Testis (tissue), 3 donors: Measurements from ENCODE around the gene PRLHR. TPM values are rescaled to one million over a fixed set of nuclear protein-coding genes. Genes with fewer than 3 reads are reported as not detected.

ENCODE experiments used
- DNase-seq: peaks from one replicate; pipeline ENCODE4 v3.0.0-alpha.2; 2019
- H3K27ac ChIP-seq, 2 donors: fragments of 200-600 bp; sonication (generic); one replicate each; pipeline ENCODE4 v1.5.1; 2019
- H3K27me3 ChIP-seq: fragments of 200-600 bp; sonication (generic); one replicate; pipeline ENCODE4 v1.5.1; 2019
- H3K36me3 ChIP-seq: fragments of 200-600 bp; sonication (generic); one replicate; pipeline ENCODE4 v1.5.1; 2017; ENCODE audit warnings: low read depth; ENCODE audit errors: missing control alignments
- H3K4me1 ChIP-seq: fragments of 200-600 bp; sonication (generic); one replicate; pipeline ENCODE4 v1.5.1; 2019
- H3K4me3 ChIP-seq, 2 donors: fragments of 200-600 bp; sonication (generic); one replicate each; pipeline ENCODE4 v1.5.1; 2017 to 2019
- H3K9me3 ChIP-seq: fragments of 200-600 bp; sonication (generic); one replicate; pipeline ENCODE4 v1.5.1; 2017
- POLR2A ChIP-seq: fragments of 450-650 bp; IDR thresholded peaks from one replicate; pipeline ENCODE4 v1.6.1; 2017; ENCODE audit warnings: antibody characterized with exemption, mild to moderate bottlenecking, moderate library complexity
- WGBS, 2 donors: methylation state at CpG; one replicate each; pipeline ENCODE4 v1.1.5; 2018; 5-methylcytosine and 5-hydroxymethylcytosine counted together
- intact Hi-C: fragments of 100-400 bp; cut with DNase I; formaldehyde crosslinking; loops from one replicate; pipeline ENCODE4 v1.15.1; 2023; ENCODE audit warnings: low total_unique reads
- polyA plus RNA-seq: library from polyadenylated mRNA; stranded (reverse); fragments of 350-450 nt; fragmentation: Illumina TruSeq; extraction: RNeasy Lipid Tissue Mini Kit (QIAGEN cat#74804); gene quantifications from one replicate; pipeline ENCODE4 v1.2.3, GENCODE V29; 2014; ENCODE audit warnings: low read depth, low replicate concordance; ENCODE audit not compliant: insufficient read depth
- total RNA-seq, 2 donors: library from RNA; depleted of rRNA; stranded (reverse); fragments of >200 nt; gene quantifications; one replicate each; pipeline ENCODE4 v1.2.3, GENCODE V29; 2016
- TF ChIP-seq, protein P1 (sequence below), 3 experiments: fragments of 450-650 bp in 2 of 3; fragments of 200-600 bp in 1 of 3; sonication (generic) in 1 of 3; IDR thresholded peaks; one replicate each; pipeline ENCODE4 v1.5.1; 2016 to 2019; ENCODE audit warnings: antibody characterized with exemption in 3 of 3, mild to moderate bottlenecking in 2 of 3, moderate library complexity in 1 of 3

PRLHR gene
- total and polyA plus RNA-seq, 3 donors from 2014 or later = 0.12 to 0.79 TPM; not detected in 1

DNA sequence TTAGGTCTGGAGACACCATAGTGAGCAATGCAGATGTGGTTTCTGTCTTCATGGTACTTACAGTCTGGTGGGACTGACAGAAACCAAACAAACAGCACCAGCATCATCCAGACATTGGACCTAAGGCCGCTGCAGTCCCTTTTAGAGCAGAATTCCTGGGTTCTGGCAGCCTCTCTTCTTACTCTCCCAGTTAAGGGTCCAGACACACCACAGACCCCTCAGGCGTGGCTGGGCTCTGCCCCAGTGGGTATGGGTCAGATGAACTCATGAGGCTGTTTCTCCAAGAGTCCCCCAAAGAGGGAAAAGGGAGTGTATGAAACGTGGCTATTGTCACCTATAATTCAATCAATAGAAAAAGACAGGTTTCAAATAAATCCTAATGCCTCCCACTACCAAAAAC, 31.3 kb downstream of the PRLHR start:
- no peak for DNase-seq
- TF ChIP-seq, protein P1, sequence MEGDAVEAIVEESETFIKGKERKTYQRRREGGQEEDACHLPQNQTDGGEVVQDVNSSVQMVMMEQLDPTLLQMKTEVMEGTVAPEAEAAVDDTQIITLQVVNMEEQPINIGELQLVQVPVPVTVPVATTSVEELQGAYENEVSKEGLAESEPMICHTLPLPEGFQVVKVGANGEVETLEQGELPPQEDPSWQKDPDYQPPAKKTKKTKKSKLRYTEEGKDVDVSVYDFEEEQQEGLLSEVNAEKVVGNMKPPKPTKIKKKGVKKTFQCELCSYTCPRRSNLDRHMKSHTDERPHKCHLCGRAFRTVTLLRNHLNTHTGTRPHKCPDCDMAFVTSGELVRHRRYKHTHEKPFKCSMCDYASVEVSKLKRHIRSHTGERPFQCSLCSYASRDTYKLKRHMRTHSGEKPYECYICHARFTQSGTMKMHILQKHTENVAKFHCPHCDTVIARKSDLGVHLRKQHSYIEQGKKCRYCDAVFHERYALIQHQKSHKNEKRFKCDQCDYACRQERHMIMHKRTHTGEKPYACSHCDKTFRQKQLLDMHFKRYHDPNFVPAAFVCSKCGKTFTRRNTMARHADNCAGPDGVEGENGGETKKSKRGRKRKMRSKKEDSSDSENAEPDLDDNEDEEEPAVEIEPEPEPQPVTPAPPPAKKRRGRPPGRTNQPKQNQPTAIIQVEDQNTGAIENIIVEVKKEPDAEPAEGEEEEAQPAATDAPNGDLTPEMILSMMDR (IDR thresholded peaks at IDR 0.05) = no peak
- no peak for TF ChIP-seq POLR2A
- Histone ChIP-seq H3K4me3 (no peak overlapping the region), H3K27ac (no peak overlapping the region), H3K4me1 (no peaks in the 10 kb centered on the region), H3K36me3 (no peaks in the 10 kb centered on the region), H3K9me3 (no peaks in the 10 kb centered on the region), H3K27me3 (no peaks in the 10 kb centered on the region)
- WGBS, 2 donors = 80 to 93% methylated on average over 1 to 3 of the region's 3 CpGs
- intact Hi-C loops = no loop called here

DNA sequence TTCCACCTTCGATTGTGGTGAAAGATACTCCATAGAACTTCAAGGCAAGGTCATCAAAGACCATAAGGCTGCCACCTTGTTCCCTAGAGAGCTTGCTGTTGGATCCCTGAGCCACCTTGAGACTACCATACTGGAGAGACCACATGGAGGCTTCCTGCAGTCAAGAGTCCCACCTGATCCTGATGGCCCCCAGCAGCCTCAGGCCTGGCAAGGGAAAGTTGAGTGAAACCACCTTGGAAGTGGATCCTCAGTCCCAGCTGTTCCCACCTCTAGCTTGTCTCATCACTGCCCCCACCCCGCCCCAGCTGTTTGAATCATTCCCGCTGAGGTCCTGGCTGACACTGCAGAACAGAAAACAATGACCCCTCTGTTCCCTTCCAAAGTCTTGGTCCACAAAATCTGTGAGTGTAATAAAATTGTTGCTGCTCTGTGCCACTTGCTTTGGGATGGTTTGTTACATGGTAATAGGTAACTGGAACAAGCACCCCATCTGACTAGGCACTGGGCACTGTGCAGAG, 32.0 kb downstream of the PRLHR start:
- intact Hi-C loops = no loop called here
- Histone ChIP-seq H3K9me3 (no peaks in the 10 kb centered on the region), H3K4me1 (no peaks in the 10 kb centered on the region), H3K27me3 (no peaks in the 10 kb centered on the region), H3K4me3 (no peak overlapping the region), H3K36me3 (no peaks in the 10 kb centered on the region), H3K27ac (no peak overlapping the region)
- DNase-seq = no peak
- WGBS, 2 donors = 81 to 97% methylated on average over 3 of the region's 3 CpGs
- TF ChIP-seq, protein P1 (IDR thresholded peaks at IDR 0.05) = no peak
- no peak for TF ChIP-seq POLR2A

DNA sequence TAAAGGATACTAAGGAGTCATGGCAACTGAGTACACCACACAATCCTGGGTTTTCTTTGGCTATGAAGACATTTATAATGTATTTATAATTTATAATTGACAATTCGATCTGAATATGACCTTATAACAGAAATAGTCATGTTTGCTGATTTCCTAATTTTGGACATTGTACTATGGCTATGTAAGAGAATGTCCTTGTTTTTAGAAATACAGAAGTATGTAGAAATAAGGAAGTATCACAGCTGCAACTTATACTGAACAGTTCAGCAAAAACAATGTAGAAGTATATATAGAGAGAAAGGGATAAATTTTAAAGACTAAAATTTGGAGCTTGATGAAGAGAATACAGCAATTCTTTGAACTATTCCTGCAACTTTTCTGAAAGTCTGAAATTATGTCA, 32.6 kb downstream of the PRLHR start:
- Histone ChIP-seq H3K36me3 (no peaks in the 10 kb centered on the region), H3K27ac (no peak overlapping the region), H3K4me1 (no peaks in the 10 kb centered on the region), H3K4me3 (no peak overlapping the region), H3K27me3 (no peaks in the 10 kb centered on the region), H3K9me3 (no peaks in the 10 kb centered on the region)
- TF ChIP-seq, protein P1 (IDR thresholded peaks at IDR 0.05) = no peak
- no peak for TF ChIP-seq POLR2A
- WGBS, 2 donors = 90 to 91% methylated on average over 1 of the region's 1 CpG
- DNase-seq = no peak
- intact Hi-C loops = no loop called here

DNA sequence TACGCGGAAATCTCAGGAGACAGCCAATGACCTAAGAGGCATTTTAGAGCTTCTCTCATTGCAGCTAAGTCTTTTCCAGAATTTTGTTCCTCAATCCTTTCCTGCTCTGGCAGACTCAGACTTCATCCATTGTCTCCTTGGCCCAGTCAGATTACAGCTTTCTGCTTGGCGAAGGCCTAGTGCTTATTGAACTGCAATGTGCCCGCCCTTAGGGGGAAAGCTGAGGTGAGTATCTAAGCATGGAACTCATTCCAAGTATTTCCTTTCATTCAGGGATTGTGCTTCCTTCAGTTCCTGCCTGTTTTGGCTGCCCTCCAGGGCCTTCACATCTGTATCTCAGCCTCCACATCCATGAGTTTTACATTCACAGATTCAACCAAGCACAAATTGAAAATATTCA, 37.5 kb downstream of the PRLHR start:
- Histone ChIP-seq H3K4me1 (no peaks in the 10 kb centered on the region), H3K36me3 (no peaks in the 10 kb centered on the region), H3K4me3 (no peak overlapping the region), H3K9me3 (no peaks in the 10 kb centered on the region), H3K27ac (no peak overlapping the region), H3K27me3 (no peaks in the 10 kb centered on the region)
- TF ChIP-seq, protein P1 (IDR thresholded peaks at IDR 0.05) = no peak
- TF ChIP-seq POLR2A = no peak
- intact Hi-C loops = no loop called here
- no peak for DNase-seq
- WGBS, 2 donors = 59 to 66% methylated on average over 4 of the region's 4 CpGs

DNA sequence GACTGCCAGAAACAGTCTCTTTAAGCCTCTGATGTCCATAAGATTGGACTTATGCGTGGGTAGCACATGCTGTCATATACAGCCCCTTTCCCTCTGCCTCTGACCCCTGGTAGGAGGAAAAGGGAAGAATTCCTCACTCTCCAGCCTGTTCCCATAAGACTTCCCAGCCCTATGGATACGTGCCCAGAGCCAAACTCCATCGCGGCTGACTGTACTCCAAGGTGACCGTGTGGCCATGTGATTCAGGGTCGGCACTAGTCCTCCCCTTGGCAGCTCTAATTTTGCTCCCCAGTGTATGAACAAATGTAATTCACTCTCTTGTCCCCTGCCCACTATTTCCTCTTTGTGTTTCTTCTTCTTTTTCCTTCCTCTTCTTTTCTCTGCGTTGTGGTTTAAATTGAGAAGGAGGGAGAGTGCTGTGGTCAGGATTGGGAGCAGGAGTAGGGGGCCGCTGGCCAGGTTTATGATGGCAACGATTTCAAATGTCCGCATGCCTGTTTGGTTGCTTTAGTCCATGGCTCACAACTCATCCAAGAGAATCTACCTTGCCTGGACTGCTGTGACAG, 43.8 kb downstream of the PRLHR start:
- no peak overlapping the region for H3K27ac ChIP-seq
- no peak for DNase-seq
- H3K4me1 ChIP-seq = no peaks in the 10 kb centered on the region
- H3K4me3 ChIP-seq = no peak overlapping the region
- WGBS, 2 donors = 56 to 57% methylated on average over 10 of the region's 10 CpGs
- H3K27me3 ChIP-seq = no peaks in the 10 kb centered on the region
- no peaks in the 10 kb centered on the region for H3K36me3 ChIP-seq
- intact Hi-C loops = no loop called here
- TF ChIP-seq, protein P1 (IDR thresholded peaks at IDR 0.05) = no peak
- no peaks in the 10 kb centered on the region for H3K9me3 ChIP-seq
